ENCODE data around the gene DOK6.

DNA sequence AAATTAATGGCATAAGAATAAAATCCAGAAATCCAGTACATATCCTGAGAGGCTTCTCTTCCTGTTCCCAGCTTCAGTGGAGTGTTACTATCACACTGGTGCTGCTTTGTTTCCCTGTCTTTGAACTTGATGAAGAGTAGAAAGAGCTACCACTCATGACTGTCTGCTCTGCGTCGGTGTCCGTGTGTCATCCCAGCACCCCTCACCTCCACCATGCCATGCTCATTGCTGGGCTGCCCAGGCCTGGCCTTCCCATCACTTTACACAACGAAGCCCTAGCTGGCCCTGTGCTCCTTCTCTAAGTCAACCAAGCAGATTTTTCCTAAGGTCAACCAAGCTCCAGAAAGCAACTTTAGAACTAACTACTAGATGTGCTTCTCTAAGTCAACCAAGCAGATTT, 215.4 kb downstream of the DOK6 start:
- TF ChIP-seq, protein P1, sequence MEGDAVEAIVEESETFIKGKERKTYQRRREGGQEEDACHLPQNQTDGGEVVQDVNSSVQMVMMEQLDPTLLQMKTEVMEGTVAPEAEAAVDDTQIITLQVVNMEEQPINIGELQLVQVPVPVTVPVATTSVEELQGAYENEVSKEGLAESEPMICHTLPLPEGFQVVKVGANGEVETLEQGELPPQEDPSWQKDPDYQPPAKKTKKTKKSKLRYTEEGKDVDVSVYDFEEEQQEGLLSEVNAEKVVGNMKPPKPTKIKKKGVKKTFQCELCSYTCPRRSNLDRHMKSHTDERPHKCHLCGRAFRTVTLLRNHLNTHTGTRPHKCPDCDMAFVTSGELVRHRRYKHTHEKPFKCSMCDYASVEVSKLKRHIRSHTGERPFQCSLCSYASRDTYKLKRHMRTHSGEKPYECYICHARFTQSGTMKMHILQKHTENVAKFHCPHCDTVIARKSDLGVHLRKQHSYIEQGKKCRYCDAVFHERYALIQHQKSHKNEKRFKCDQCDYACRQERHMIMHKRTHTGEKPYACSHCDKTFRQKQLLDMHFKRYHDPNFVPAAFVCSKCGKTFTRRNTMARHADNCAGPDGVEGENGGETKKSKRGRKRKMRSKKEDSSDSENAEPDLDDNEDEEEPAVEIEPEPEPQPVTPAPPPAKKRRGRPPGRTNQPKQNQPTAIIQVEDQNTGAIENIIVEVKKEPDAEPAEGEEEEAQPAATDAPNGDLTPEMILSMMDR (IDR thresholded peaks at IDR 0.05; ENCODE audit: low read depth, low read length) = no peak
- no peak for TF ChIP-seq EZH2phosphoT487 (IDR thresholded peaks at IDR 0.05; ENCODE audit: low read depth)

Measured in OCI-LY3 (cell line).